ENCODE measurements around the gene PCDHA12. TPM values are rescaled to one million over a fixed set of nuclear protein-coding genes. Genes with fewer than 3 reads are reported as not detected.

The PCDHA12 gene
- total RNA-seq, 2 experiments from 2014 or later, result not detected

GRCh38 chr5:140855772-140856674, 19.1 kb upstream of the PCDHA12 start, which contains the start of gene PCDHA10:
PCDHA10 (plus strand) TSS chr5:140855897; CDS start chr5:140856049, 152 bp downstream.
- ChIA-PET POLR2A (no interaction called here), CTCF (interaction anchor here (1.0 to 2.0 kb wide), 4 partner anchors 14 to 566 kb away, joined by 3 to 5 read pairs (median 3); partner anchors contain the start of gene PCDHA12)
- DNase-seq (no peak), ATAC-seq (no peak)
- TF ChIP-seq CTCF (IDR thresholded peaks at IDR 0.05), result peak; percentile 41
- Mint-ChIP-seq H3K27me3 (peaks cover 20% of the 10 kb centered on the region), H3K4me3 (no peak within 1 kb of the TSS), H3K4me1 (ENCODE audit: low read depth) (no peaks in the 10 kb centered on the region), H3K9me3 (peaks cover 20% of the 10 kb centered on the region), H3K27ac (no peak within 1 kb of the TSS), H3K36me3 (ENCODE audit: low read depth) (no peaks in the 10 kb centered on the region)
- intact Hi-C loops (cut with micrococcal nuclease), result no loop called here

- Mint-ChIP-seq H3K9me3 (peaks cover 29% of the 10 kb centered on the region), H3K36me3 (ENCODE audit: low read depth) (peaks cover 2% of the 10 kb centered on the region), H3K27ac (no peak overlapping the region), H3K4me3 (no peak overlapping the region), H3K4me1 (ENCODE audit: low read depth) (no peaks in the 10 kb centered on the region), H3K27me3 (peaks cover 25% of the 10 kb centered on the region)
- TF ChIP-seq CTCF (IDR thresholded peaks at IDR 0.05), result no peak
- intact Hi-C loops (cut with micrococcal nuclease), result no loop called here
- ATAC-seq (no peak), DNase-seq (no peak)
- POLR2A ChIA-PET, result no interaction called here
- CTCF ChIA-PET, result interaction anchor here (2.0 kb wide), 1 partner anchor 15 kb away, joined by 5 read pairs; no protein-coding TSS in a partner anchor
Observed at GRCh38 chr5:140857177-140857986, 17.7 kb upstream of the PCDHA12 start.

GRCh38 chr5:140857987-140858240, 17.2 kb upstream of the PCDHA12 start:
- POLR2A ChIA-PET, result no interaction called here
- DNase-seq, result no peak
- Mint-ChIP-seq H3K4me3 (no peak overlapping the region), H3K27ac (no peak overlapping the region), H3K9me3 (peaks cover 29% of the 10 kb centered on the region), H3K4me1 (ENCODE audit: low read depth) (no peaks in the 10 kb centered on the region), H3K36me3 (ENCODE audit: low read depth) (peaks cover 2% of the 10 kb centered on the region), H3K27me3 (peaks cover 23% of the 10 kb centered on the region)
- intact Hi-C loops (cut with micrococcal nuclease), result no loop called here
- TF ChIP-seq CTCF (IDR thresholded peaks at IDR 0.05), result no peak
- CTCF ChIA-PET, result no interaction called here
- no peak for ATAC-seq

GRCh38 chr5:140862441-140863295, 12.4 kb upstream of the PCDHA12 start:
- Mint-ChIP-seq H3K27me3 (peaks cover 14% of the 10 kb centered on the region), H3K9me3 (peaks cover 11% of the 10 kb centered on the region), H3K4me1 (ENCODE audit: low read depth) (no peaks in the 10 kb centered on the region), H3K27ac (no peak overlapping the region), H3K36me3 (ENCODE audit: low read depth) (peaks cover 2% of the 10 kb centered on the region), H3K4me3 (no peak overlapping the region)
- ATAC-seq, result no peak
- no peak for TF ChIP-seq CTCF (IDR thresholded peaks at IDR 0.05)
- intact Hi-C loops (cut with micrococcal nuclease), result no loop called here
- CTCF ChIA-PET, result no interaction called here
- POLR2A ChIA-PET, result interaction anchor here (0.6 kb wide), 1 partner anchor 528 kb away, joined by 3 read pairs; no protein-coding TSS in a partner anchor
- DNase-seq, result no peak

Data from activated CD8-positive, alpha-beta T cell treated with anti-CD3 and anti-CD28 coated beads for 36 hours (primary cell).